C4-2B (cell line): Measurements from ENCODE around the gene HTR4.

Experiments used
- ZFX ChIP-seq: fragments of 450-650 bp; IDR thresholded peaks from 2 replicates; pipeline ENCODE4 v1.6.1; 2017
- TF ChIP-seq, protein P1 (sequence below): fragments of 450-650 bp; conservative IDR thresholded peaks from 2 replicates; pipeline ENCODE4 v1.5.1; 2017; ENCODE audit warnings: mild to moderate bottlenecking

DNA sequence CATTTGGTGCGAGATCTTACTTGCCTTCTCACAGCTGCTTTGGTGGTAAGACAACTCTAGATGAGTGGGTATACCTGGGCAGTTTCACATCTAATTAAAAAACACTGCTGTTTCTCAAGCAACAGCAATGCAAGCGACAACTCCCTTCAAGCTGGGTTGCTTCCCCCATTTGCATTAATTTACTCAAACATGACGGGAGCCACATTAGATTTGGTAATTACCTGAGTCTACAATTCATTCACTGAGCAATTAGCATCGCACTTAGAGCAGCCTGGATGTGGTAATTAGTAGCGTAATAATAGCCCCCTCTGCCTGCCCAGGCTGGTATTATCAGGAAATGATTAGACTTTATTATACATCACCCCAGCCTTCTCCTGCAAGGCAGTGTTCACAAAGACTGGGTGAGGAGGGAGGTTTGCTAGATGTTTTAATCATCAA is 197.1 kb downstream of the HTR4 start:
- TF ChIP-seq, protein P1, sequence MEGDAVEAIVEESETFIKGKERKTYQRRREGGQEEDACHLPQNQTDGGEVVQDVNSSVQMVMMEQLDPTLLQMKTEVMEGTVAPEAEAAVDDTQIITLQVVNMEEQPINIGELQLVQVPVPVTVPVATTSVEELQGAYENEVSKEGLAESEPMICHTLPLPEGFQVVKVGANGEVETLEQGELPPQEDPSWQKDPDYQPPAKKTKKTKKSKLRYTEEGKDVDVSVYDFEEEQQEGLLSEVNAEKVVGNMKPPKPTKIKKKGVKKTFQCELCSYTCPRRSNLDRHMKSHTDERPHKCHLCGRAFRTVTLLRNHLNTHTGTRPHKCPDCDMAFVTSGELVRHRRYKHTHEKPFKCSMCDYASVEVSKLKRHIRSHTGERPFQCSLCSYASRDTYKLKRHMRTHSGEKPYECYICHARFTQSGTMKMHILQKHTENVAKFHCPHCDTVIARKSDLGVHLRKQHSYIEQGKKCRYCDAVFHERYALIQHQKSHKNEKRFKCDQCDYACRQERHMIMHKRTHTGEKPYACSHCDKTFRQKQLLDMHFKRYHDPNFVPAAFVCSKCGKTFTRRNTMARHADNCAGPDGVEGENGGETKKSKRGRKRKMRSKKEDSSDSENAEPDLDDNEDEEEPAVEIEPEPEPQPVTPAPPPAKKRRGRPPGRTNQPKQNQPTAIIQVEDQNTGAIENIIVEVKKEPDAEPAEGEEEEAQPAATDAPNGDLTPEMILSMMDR = peak; percentile 58
- TF ChIP-seq ZFX = no peak
